GM12865 (cell line): ENCODE results near the gene UVRAG.
A peak's percentile ranks its signal among the peaks of the same experiment; 100 is the strongest.

Experiments used
- DNase-seq: peaks from one replicate; pipeline ENCODE4 v3.0.0; 2010; ENCODE audit warnings: low read depth
- H3K4me3 ChIP-seq: 2 replicates; pipeline ENCODE4 v1.5.1; 2011; ENCODE audit warnings: mild to moderate bottlenecking, low read depth, low read length, control low read depth
- TF ChIP-seq, protein P1 (sequence below): IDR thresholded peaks from 2 replicates; pipeline ENCODE4 v1.5.1; 2011; ENCODE audit warnings: low read length, control low read depth, low read depth, inconsistent platforms; ENCODE audit not compliant: insufficient read depth; ENCODE audit errors: missing control alignments

Gene UVRAG

DNA sequence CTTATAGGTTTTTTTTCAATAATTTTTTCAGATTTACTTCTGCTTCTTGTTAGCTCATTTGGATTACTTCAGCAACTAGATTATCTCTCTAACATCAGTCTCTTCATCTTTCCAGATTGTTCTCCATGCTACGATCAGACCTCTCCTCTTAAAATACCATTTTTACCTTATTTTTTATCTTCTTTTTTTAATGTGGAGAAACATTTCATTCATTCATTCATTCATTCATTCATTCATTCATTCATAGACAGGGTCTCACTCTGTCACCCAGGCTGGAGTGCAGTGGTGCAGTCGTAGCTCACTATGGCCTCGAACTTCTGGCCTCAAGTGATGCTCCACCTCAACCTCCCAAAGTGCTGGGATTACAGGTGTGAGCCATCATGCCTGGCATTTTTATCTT is 189.4 kb downstream of the UVRAG start:
- H3K4me3 ChIP-seq, result no peak overlapping the region
- DNase-seq, result no peak
- TF ChIP-seq, protein P1, sequence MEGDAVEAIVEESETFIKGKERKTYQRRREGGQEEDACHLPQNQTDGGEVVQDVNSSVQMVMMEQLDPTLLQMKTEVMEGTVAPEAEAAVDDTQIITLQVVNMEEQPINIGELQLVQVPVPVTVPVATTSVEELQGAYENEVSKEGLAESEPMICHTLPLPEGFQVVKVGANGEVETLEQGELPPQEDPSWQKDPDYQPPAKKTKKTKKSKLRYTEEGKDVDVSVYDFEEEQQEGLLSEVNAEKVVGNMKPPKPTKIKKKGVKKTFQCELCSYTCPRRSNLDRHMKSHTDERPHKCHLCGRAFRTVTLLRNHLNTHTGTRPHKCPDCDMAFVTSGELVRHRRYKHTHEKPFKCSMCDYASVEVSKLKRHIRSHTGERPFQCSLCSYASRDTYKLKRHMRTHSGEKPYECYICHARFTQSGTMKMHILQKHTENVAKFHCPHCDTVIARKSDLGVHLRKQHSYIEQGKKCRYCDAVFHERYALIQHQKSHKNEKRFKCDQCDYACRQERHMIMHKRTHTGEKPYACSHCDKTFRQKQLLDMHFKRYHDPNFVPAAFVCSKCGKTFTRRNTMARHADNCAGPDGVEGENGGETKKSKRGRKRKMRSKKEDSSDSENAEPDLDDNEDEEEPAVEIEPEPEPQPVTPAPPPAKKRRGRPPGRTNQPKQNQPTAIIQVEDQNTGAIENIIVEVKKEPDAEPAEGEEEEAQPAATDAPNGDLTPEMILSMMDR, result no peak

DNA sequence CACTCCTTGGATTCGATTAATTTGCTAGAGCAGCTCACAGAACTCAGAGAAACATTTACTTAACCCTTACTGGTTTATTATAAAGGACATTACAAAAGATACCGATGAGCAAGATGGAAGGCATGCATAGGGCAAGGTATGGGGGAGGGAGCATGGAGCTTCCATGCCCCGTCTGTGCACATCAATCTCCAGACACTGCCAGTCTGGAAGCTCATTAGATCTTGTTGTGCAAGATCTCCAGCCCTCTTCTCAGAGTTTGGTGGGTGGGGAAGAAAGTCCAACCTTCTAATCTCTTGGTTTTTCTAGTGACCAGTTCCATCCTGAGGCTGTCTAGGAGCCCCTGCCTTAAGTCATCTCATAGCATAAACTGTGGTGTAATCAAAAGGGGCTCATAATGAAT is 190.7 kb downstream of the UVRAG start:
- no peak for DNase-seq
- no peak overlapping the region for H3K4me3 ChIP-seq
- TF ChIP-seq, protein P1, result no peak

DNA sequence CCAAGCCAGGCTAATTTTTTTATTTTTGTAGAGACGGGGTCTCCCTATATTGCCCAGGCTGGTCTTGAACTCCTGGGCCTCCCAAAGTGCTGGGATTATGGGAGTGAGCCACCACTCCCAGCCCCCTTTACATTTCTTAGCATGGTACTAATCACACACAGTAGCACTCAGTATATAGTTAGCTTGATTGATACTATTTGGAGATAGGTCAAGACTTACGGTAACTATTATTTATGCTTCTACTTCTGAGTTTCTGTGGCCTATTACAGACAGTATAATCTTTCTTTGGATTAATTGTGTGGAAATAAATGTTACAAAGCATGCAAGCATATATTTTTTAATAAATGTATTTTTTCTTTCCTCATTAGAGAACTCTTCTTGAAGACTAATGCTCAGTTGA is 192.2 kb downstream of the UVRAG start:
- no peak for DNase-seq
- no peak overlapping the region for H3K4me3 ChIP-seq
- TF ChIP-seq, protein P1, result no peak

DNA sequence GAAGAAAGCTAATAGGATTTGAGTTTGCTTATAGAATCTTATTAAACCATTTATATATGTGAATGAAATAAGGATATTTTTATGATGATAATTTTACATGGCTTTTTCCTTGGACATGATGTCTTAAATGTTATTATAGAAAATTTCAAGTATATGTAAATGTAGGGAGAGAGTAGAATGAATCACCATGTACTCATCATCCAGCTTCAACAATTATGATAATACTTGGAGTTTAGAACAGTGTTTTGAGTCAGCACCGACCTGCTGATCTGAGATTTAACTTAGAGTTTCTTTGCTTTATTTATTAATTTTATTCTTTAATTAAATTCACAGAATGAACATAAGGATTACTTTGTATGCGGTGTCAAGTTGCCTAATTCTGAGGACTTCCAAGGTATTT is 193.5 kb downstream of the UVRAG start:
- TF ChIP-seq, protein P1, result no peak
- no peak overlapping the region for H3K4me3 ChIP-seq
- DNase-seq, result no peak

- TF ChIP-seq, protein P1, result no peak
- no peak overlapping the region for H3K4me3 ChIP-seq
- DNase-seq, result no peak
Measured at GRCh38 chr11:76010051-76010450, 195.0 kb downstream of the UVRAG start.

DNA sequence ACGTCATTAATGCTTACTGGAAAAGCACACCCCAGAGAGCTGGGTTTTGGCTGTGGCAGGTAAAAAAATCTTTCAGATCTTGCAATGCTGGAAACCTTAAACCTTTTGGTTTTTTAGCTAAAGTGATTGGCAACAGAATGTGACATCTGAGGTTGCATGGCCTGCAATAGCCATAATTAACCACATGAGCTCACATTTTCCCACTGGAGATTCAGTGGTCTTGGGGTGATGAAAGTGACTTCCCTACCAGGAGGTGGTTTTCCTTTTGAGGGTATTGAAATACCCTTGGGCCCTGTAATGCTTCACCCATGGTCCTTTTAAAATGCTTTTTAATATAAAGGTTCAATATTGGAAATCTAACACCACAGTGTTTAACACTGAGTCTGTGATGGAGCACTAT is 198.5 kb downstream of the UVRAG start:
- H3K4me3 ChIP-seq, result no peak overlapping the region
- TF ChIP-seq, protein P1, result no peak
- DNase-seq, result no peak

DNA sequence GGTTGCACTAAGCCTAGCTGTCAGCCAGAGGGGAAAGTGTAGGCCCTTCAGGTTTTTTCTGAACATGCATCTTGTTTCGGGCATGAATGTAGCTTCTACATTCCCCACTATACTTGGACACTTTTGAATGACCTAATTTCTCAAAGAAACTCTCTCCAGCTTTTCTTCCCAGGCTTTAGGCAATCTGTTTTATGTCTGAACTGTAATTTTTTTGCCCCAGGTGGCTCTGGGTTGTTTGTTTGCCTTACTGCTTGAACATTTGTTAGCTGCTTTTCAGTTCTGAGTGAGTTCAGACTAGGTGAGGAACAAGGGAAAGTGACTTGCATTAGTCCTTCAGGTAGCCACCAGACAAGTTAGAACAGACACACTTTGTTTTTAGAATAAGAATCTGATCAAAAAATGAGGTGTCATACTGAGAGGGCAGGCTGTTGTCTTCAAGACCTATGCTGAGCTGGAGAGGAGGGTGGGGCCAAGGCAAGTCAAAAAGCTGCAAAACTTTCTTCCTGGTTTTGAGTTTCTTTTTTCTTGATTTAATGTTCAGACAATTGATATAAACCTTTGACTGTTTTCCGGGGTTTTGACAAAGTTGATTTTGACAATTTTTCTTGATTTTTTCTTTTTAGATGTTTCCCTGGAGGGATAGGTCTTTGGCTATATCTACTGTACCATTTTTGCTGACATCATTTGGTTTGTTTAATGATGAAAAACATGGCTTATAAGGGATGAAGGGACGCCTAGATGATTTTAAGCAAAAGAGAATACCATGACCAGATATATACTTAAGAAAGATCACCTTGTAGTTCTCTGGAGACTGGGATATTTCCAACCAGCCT is 208.4 kb downstream of the UVRAG start:
- TF ChIP-seq, protein P1, result no peak
- no peak overlapping the region for H3K4me3 ChIP-seq
- peak; percentile 15 for DNase-seq
